Thoracic aorta (tissue), 2 donors: ENCODE data around the gene PNPLA2. TPM values are rescaled to one million over a fixed set of nuclear protein-coding genes. Genes with fewer than 3 reads are reported as not detected.

Source experiments
- ATAC-seq: fragments of 150-250 bp; one replicate; pipeline ENCODE4 v1.8.0; 2017; ENCODE audit warnings: low read depth; ENCODE audit not compliant: insufficient number of reproducible peaks, low FRiP score
- DNase-seq: peaks from one replicate; pipeline ENCODE4 v3.0.0-alpha.2; 2020; ENCODE audit warnings: low spot score
- H3K27ac ChIP-seq, 2 donors: fragments of 200-600 bp; sonication (generic); 1 replicate in 1 of 2; 2 replicates in 1 of 2; pipeline ENCODE4 v1.5.1; 2016; ENCODE audit warnings: mild to moderate bottlenecking in 2 of 2, moderate library complexity in 2 of 2
- H3K27me3 ChIP-seq: fragments of 200-600 bp; sonication (generic); replicated peaks from 2 replicates; pipeline ENCODE4 v1.6.0; 2016; ENCODE audit warnings: mild to moderate bottlenecking; ENCODE audit not compliant: insufficient read depth
- H3K36me3 ChIP-seq: fragments of 200-600 bp; sonication (generic); one replicate; pipeline ENCODE4 v1.5.1; 2016
- H3K4me1 ChIP-seq, 2 donors: fragments of 200-600 bp; sonication (generic); 1 replicate in 1 of 2; 2 replicates in 1 of 2; pipeline versions ENCODE4 v1.5.1 to v1.6.0; 2016; ENCODE audit warnings: low read depth in 2 of 2, mild to moderate bottlenecking in 1 of 2; ENCODE audit not compliant: control insufficient read depth in 1 of 2
- H3K4me3 ChIP-seq: fragments of 200-600 bp; sonication (generic); 2 replicates; pipeline ENCODE4 v1.5.1; 2016; ENCODE audit warnings: mild to moderate bottlenecking
- H3K9me3 ChIP-seq: fragments of 200-600 bp; sonication (generic); 2 replicates; pipeline ENCODE4 v1.5.1; 2016
- total RNA-seq, 2 donors: library from RNA; depleted of rRNA; stranded (reverse); fragments of >200 nt; gene quantifications; one replicate each; pipeline versions ENCODE4 v1.1.0 to v1.2.3, GENCODE V29; 2016
- TF ChIP-seq, protein P1 (sequence below): fragments of 200-600 bp; sonication (generic); IDR thresholded peaks from one replicate; pipeline ENCODE4 v1.5.1; 2019; ENCODE audit warnings: antibody characterized with exemption

PNPLA2 gene
- total RNA-seq, 2 donors from 2014 or later, result 105 to 115 TPM

DNA sequence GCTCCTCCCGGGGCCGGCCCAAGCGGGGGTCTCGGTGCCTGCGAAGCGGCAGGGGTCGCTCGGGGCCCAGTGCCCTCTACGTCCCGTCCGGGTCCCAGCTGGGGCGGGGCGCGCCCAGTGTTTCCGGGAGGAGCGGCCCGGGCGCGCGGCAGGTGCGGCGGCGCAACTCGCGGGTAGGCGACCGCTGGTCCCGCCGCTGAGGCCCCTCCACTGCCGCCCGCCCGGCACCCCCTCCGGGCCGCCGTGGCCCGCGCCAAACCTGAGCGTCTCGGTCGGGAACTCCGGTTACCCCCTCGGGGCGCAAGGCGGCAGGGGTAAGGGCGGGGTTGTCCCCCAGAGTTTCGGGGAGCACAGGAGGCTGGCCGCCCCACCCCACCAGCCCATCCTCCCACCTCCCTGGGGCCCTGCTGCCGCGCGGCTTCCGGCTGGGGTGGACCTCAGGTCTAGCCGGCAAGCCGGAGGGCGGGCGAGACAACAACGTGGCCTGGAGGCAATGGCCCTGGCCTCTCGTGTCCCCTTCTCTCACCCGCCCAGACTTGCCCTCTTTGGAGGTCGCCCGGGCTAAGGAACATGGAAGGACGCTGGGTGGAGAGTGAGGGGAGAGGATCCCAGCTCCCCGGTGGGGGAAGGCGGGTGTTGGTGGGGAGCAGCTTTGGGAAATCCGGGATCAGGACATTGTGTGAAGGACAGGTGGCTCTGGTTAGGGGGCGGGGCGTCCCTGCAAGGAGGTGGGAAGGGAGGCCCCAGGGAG lies 8.6 kb downstream of the PNPLA2 start:
- ATAC-seq (no peak), DNase-seq (no peak)
- H3K36me3 ChIP-seq, result peaks cover 35% of the 10 kb centered on the region
- peak overlapping the region in 1 of 2 donors; percentile 39 for H3K27ac ChIP-seq
- peaks cover 6% of the 10 kb centered on the region for H3K27me3 ChIP-seq
- H3K4me3 ChIP-seq, result peak overlapping the region; percentile 76
- H3K4me1 ChIP-seq, result peaks cover 40 to 58% of the 10 kb centered on the region in 2 donors
- no peaks in the 10 kb centered on the region for H3K9me3 ChIP-seq
- TF ChIP-seq, protein P1, sequence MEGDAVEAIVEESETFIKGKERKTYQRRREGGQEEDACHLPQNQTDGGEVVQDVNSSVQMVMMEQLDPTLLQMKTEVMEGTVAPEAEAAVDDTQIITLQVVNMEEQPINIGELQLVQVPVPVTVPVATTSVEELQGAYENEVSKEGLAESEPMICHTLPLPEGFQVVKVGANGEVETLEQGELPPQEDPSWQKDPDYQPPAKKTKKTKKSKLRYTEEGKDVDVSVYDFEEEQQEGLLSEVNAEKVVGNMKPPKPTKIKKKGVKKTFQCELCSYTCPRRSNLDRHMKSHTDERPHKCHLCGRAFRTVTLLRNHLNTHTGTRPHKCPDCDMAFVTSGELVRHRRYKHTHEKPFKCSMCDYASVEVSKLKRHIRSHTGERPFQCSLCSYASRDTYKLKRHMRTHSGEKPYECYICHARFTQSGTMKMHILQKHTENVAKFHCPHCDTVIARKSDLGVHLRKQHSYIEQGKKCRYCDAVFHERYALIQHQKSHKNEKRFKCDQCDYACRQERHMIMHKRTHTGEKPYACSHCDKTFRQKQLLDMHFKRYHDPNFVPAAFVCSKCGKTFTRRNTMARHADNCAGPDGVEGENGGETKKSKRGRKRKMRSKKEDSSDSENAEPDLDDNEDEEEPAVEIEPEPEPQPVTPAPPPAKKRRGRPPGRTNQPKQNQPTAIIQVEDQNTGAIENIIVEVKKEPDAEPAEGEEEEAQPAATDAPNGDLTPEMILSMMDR, result no peak

DNA sequence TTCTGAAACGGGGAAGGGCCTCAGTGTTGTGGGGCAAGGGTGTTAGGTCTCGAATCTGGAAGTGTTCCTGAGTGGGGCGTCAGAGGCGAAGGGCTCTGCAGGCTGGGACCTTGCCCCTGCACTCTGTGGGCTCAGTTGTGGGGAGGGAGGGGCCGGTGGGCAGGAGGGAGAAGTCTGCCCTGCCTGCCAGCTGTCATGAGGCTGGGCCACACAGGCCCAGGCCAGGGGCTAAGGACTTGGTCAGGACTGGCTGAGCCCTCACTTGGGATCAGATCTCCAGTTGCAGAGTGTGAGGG lies 9.1 kb downstream of the PNPLA2 start, which contains the start of gene CRACR2B:
TSS of gene CRACR2B (plus strand) at position 23 of the 296 bp plus-strand sequence. CDS start 689 bp downstream, outside the sequence.
- TF ChIP-seq, protein P1, result no peak
- Histone ChIP-seq H3K36me3 (peaks cover 31% of the 10 kb centered on the region), H3K9me3 (no peaks in the 10 kb centered on the region), H3K4me3 (peak within 1 kb of the TSS; percentile 76), H3K4me1 (peaks cover 40 to 57% of the 10 kb centered on the region in 2 donors), H3K27ac (peak within 1 kb of the TSS in 1 of 2 donors; percentile 39), H3K27me3 (peaks cover 6% of the 10 kb centered on the region)
- ATAC-seq, result no peak
- DNase-seq, result no peak

DNA sequence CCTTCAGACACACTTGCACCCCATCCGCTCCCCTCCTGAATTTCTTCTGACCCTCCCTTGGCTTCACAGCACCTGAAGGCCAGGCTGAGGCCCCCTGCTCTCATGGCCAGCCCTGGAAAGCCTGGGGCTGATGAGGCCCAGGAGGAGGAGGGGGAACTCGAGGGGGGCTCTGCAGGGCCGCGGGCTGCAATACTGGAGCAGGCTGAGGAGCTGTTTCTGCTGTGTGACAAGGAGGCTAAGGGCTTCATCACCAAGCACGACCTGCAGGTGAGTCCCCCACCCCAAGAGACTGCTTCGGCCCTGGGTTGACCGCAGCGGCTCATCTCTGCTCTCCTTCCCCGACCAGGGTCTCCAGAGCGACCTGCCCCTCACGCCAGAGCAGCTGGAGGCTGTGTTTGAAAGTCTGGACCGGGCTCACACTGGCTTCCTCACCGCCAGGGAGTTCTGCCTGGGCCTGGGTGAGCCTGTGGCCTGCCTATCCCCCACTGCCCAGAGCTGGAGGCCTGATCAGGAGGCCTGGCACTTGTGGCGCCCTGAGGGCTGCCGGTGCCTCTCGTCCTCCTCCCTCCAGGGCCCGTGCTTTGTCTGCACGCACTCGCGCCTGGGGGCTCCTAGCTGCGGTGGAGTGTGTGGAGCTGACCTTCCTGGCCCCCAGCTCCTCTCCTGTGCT lies 9.9 kb downstream of the PNPLA2 start:
- Histone ChIP-seq H3K36me3 (peaks cover 23% of the 10 kb centered on the region), H3K4me3 (peak overlapping the region; percentile 75), H3K9me3 (no peaks in the 10 kb centered on the region), H3K27me3 (peaks cover 6% of the 10 kb centered on the region), H3K27ac (peak overlapping the region in 1 of 2 donors; percentile 39), H3K4me1 (peaks cover 40 to 60% of the 10 kb centered on the region in 2 donors)
- TF ChIP-seq, protein P1, result no peak
- DNase-seq (no peak), ATAC-seq (no peak)

DNA sequence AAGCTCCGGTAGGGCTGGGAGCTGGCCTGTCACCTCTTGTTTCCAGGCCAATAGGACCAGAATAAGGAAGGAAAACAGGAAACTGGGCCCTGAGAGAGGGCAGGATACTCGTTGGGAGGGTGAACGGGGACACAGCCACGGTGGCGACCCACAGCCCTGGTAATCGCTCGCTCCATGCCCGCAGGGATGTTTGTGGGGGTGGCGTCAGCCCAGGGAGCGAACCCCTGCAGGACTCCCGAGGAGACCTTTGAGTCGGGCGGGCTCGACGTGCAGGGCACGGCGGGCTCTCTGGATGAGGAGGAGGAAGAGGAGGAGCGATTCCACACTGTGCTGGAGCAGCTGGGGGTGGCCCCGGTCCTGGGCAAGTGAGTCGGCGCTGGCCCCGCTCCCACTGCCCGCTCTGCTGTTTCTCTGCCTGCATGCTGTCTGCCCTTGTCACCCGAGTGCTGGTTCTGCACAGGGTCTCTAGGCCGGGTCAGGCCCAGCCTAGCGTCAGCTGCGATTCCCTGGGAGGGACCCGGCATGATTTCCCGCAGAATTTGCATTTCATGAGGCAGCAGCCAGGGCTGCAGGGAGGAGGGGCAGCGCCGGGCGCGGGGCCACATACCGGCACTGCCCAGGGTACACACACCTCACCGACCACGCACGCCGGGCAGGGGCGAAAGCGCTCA lies 10.6 kb downstream of the PNPLA2 start:
- ATAC-seq (no peak), DNase-seq (no peak)
- TF ChIP-seq, protein P1, result no peak
- Histone ChIP-seq H3K27me3 (peaks cover 6% of the 10 kb centered on the region), H3K27ac (peak overlapping the region in 1 of 2 donors; percentile 40), H3K4me3 (peak overlapping the region; percentile 75), H3K36me3 (peaks cover 17% of the 10 kb centered on the region), H3K9me3 (no peaks in the 10 kb centered on the region), H3K4me1 (peaks cover 40 to 66% of the 10 kb centered on the region in 2 donors)

DNA sequence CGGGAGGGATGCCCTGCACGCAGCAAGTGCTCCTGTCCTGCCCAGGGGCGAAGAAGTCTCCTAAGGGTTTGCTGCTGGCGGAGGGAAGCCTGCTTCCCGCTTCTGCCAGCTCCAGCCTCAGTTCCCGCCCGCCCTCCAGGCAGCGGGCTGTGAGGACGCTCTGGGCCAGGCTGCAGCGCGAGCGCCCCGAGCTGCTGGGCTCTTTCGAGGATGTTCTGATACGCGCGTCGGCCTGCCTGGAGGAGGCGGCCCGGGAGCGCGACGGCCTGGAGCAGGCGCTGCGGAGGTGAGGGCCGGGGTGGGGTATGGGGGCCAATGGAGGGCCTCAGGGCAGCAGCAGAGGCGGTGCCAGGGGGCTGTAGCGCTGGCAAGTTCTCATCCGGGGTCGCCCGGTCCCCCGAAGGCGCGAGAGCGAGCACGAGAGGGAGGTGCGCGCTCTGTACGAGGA lies 11.2 kb downstream of the PNPLA2 start:
- H3K27ac ChIP-seq, result peak overlapping the region in 1 of 2 donors; percentile 40
- DNase-seq, result no peak
- H3K27me3 ChIP-seq, result peaks cover 6% of the 10 kb centered on the region
- no peaks in the 10 kb centered on the region for H3K9me3 ChIP-seq
- ATAC-seq, result no peak
- peak overlapping the region; percentile 75 for H3K4me3 ChIP-seq
- TF ChIP-seq, protein P1, result no peak
- H3K36me3 ChIP-seq, result peaks cover 11% of the 10 kb centered on the region
- H3K4me1 ChIP-seq, result peaks cover 44 to 72% of the 10 kb centered on the region in 2 donors
